HepG2 (cell line): ENCODE measurements around the gene TMC4. TPM values are rescaled to one million over a fixed set of nuclear protein-coding genes. Genes with fewer than 3 reads are reported as not detected.

Experiments
- ARID4A ChIP-seq: sonication (generic); formaldehyde crosslinking; IDR thresholded peaks from 2 replicates; pipeline ENCODE4 v1.5.0; 2020; ENCODE audit warnings: mild to moderate bottlenecking, missing genetic modification reagents, borderline replicate concordance
- CREM ChIP-seq, 2 experiments: sonication (generic) in 1 of 2; formaldehyde crosslinking in 1 of 2; IDR thresholded peaks; 2 replicates each; pipeline versions ENCODE4 v1.4.0 to v1.6.1; 2016 to 2020; ENCODE audit warnings: antibody characterized with exemption in 1 of 2, mild to moderate bottlenecking in 1 of 2, missing genetic modification reagents in 1 of 2
- ELF1 ChIP-seq: sonication (generic); formaldehyde crosslinking; IDR thresholded peaks from 2 replicates; pipeline ENCODE4 v1.4.0; 2020; ENCODE audit warnings: missing genetic modification reagents
- LCORL ChIP-seq, 2 experiments: fragments of 450-650 bp in 1 of 2; sonication (generic) in 1 of 2; formaldehyde crosslinking in 1 of 2; IDR thresholded peaks; 2 replicates each; pipeline versions ENCODE4 v1.5.0 to v1.6.1; 2017 to 2020; ENCODE audit warnings: antibody characterized with exemption in 1 of 2, missing genetic modification reagents in 1 of 2
- MXI1 ChIP-seq: IDR thresholded peaks from 3 replicates; pipeline ENCODE4 v1.6.1; 2012; ENCODE audit warnings: low read depth, low read length, inconsistent platforms, borderline replicate concordance
- PHF20 ChIP-seq: sonication (generic); formaldehyde crosslinking; IDR thresholded peaks from 2 replicates; pipeline ENCODE4 v1.5.0; 2020; ENCODE audit warnings: mild to moderate bottlenecking, missing genetic modification reagents
- RELA ChIP-seq: sonication (generic); formaldehyde crosslinking; IDR thresholded peaks from 2 replicates; pipeline ENCODE4 v1.4.0; 2020; ENCODE audit warnings: missing genetic modification reagents
- SAP130 ChIP-seq: IDR thresholded peaks from 2 replicates; pipeline ENCODE4 v1.6.1; 2016; ENCODE audit warnings: low read depth
- SIN3A ChIP-seq: IDR thresholded peaks from 2 replicates; pipeline ENCODE4 v1.6.1; 2011; ENCODE audit warnings: low read depth, mild to moderate bottlenecking, control low read depth, low read length, borderline replicate concordance
- ZBTB33 ChIP-seq: sonication (generic); formaldehyde crosslinking; IDR thresholded peaks from 2 replicates; pipeline ENCODE4 v1.4.0; 2020; ENCODE audit warnings: missing genetic modification reagents
- ZFY ChIP-seq: sonication (generic); formaldehyde crosslinking; IDR thresholded peaks from 2 replicates; pipeline ENCODE4 v1.4.0; 2020; ENCODE audit warnings: missing genetic modification reagents
- ZNF121 ChIP-seq: sonication (generic); formaldehyde crosslinking; IDR thresholded peaks from 2 replicates; pipeline ENCODE4 v1.5.0; 2020; ENCODE audit warnings: mild to moderate bottlenecking, missing genetic modification reagents
- ZNF547 ChIP-seq: sonication (generic); formaldehyde crosslinking; IDR thresholded peaks from 2 replicates; pipeline ENCODE4 v1.5.1; 2020; ENCODE audit warnings: mild to moderate bottlenecking, missing genetic modification reagents
- ZNF598 ChIP-seq: sonication (generic); formaldehyde crosslinking; IDR thresholded peaks from 2 replicates; pipeline ENCODE4 v1.5.1; 2020; ENCODE audit warnings: mild to moderate bottlenecking, missing genetic modification reagents, borderline replicate concordance
- ZSCAN31 ChIP-seq: sonication (generic); formaldehyde crosslinking; IDR thresholded peaks from 2 replicates; pipeline ENCODE4 v1.5.0; 2020; ENCODE audit warnings: low read depth, mild to moderate bottlenecking, missing genetic modification reagents
- polyA plus RNA-seq, 8 experiments: library from polyadenylated mRNA; depleted of rRNA in 3 of 8; stranded (reverse) in 7 of 8; unstranded in 1 of 8; fragments of >200 nt; fragmentation: Illumina TruSeq in 4 of 8; extraction: Trizol in 4 of 8; gene quantifications; 2 replicates each; pipeline versions ENCODE4 v1.2.1 to v1.2.3, GENCODE V29; 2011 to 2016; ENCODE audit warnings: low read depth in 4 of 8, missing spikeins in 1 of 8, mixed read lengths in 1 of 8; ENCODE audit not compliant: insufficient read depth in 1 of 8
- total RNA-seq, 5 experiments: library from RNA; depleted of rRNA; stranded (reverse); fragments of >200 nt; fragmentation: Illumina TruSeq; extraction: Trizol; gene quantifications; 2 replicates each; pipeline ENCODE4 v1.2.3, GENCODE V29; 2016; ENCODE audit warnings: low read depth in 1 of 5
- TF ChIP-seq, protein P1 (sequence below): sonication (generic); formaldehyde crosslinking; IDR thresholded peaks from 2 replicates; pipeline ENCODE4 v1.4.0; 2020; ENCODE audit warnings: missing genetic modification reagents
- TF ChIP-seq, protein P2 (sequence below): IDR thresholded peaks from 2 replicates; pipeline ENCODE4 v1.6.1; 2016; ENCODE audit warnings: low read depth

Gene TMC4
- total and polyA plus RNA-seq, 2 of the 13 experiments (the other 11 are each of a cell fraction or from before 2014, with no cell fraction given) = 0.13 to 0.24 TPM

DNA sequence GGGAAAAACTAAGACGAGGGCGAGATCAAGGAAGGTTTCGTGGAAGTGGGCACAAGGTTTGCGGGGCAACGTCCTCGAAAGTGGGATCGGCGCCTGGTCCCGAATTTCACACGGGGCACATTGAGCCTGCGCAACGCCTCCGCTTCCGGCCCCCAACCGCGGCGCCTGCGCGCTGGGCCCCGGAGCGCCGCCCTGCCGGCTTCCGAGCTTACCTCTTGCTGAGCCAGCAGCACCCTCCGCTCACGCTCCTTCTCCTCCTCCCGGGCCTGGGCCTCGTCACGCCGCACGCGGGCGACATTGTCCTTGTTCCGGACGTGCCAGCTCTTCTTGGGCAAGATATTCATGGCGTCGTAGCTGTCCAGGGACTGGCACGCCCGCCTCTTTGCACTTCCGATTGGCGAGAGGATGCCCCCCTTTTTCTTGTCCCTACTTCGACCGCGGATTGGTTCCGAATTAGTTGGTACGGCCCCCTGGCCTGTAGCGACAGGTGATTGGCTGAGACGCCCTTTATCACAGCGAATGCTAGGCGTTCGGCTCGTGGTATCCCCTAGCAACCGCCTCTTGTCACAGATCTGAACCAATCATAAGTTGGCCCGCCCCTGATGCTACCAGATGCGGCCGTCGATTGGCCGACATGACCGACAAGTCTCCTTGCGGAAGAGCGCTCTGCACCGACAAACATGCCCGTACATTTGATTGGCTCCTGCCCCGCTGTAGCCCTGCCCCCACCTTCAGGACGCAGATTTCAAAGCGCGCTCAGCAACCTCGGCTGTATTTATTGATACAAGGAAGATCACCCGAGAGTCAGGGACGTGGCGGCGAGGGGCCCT, 13.4 kb downstream of the TMC4 start, which contains the start of gene LENG1 (continued):
- TF ChIP-seq SAP130 (peak; percentile 100), MXI1 (peak; percentile 86), ZSCAN31 (CRISPR knock-in tag) (no peak; the same call in 1 of the 2 replicates), ARID4A (peak; percentile 94), ZNF547 (CRISPR knock-in tag) (peak; percentile 26; the same call in 1 of the 2 replicates), ZBTB33 (CRISPR knock-in tag) (no peak), ZNF598 (CRISPR knock-in tag) (no peak), LCORL (IDR thresholded peaks at IDR 0.05) (no peak), LCORL (CRISPR knock-in tag; IDR thresholded peaks at IDR 0.05) (peak; percentile 51), ZFY (peak; percentile 55), CREM (IDR thresholded peaks at IDR 0.05) (peak; percentile 88), CREM (CRISPR knock-in tag; IDR thresholded peaks at IDR 0.05) (no peak), ZNF121 (peak; percentile 80; the same call in 1 of the 2 replicates), ELF1 (CRISPR knock-in tag) (peak; percentile 89), PHF20 (CRISPR knock-in tag) (peak; percentile 87), RELA (CRISPR knock-in tag) (no peak), SIN3A (peak; percentile 98)
- TF ChIP-seq, protein P1, sequence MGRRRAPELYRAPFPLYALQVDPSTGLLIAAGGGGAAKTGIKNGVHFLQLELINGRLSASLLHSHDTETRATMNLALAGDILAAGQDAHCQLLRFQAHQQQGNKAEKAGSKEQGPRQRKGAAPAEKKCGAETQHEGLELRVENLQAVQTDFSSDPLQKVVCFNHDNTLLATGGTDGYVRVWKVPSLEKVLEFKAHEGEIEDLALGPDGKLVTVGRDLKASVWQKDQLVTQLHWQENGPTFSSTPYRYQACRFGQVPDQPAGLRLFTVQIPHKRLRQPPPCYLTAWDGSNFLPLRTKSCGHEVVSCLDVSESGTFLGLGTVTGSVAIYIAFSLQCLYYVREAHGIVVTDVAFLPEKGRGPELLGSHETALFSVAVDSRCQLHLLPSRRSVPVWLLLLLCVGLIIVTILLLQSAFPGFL (CRISPR knock-in tag) = no peak
- TF ChIP-seq, protein P2, sequence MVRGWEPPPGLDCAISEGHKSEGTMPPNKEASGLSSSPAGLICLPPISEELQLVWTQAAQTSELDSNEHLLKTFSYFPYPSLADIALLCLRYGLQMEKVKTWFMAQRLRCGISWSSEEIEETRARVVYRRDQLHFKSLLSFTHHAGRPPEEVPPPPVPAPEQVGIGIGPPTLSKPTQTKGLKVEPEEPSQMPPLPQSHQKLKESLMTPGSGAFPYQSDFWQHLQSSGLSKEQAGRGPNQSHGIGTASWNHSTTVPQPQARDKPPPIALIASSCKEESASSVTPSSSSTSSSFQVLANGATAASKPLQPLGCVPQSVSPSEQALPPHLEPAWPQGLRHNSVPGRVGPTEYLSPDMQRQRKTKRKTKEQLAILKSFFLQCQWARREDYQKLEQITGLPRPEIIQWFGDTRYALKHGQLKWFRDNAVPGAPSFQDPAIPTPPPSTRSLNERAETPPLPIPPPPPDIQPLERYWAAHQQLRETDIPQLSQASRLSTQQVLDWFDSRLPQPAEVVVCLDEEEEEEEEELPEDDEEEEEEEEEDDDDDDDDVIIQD (CRISPR knock-in tag) = no peak
